ENCODE data around the gene MEX3D.

Gene MEX3D

GRCh38 chr19:1511318-1512317, 56.5 kb downstream of the MEX3D start:
- DNase-seq (ENCODE audit: extremely low read depth, low read depth): no peak
- no peak overlapping the region for H3K4me3 ChIP-seq (replicated peaks; ENCODE audit: low read depth, low read length)
- TF ChIP-seq CTCF (IDR thresholded peaks at IDR 0.05; ENCODE audit: low read depth, low read length, missing control alignments): no peak

GRCh38 chr19:1510807-1511206, 57.3 kb downstream of the MEX3D start:
- no peak overlapping the region for H3K4me3 ChIP-seq (replicated peaks; ENCODE audit: low read depth, low read length)
- TF ChIP-seq CTCF (IDR thresholded peaks at IDR 0.05; ENCODE audit: low read depth, low read length, missing control alignments): no peak
- DNase-seq (ENCODE audit: extremely low read depth, low read depth): no peak

DNA sequence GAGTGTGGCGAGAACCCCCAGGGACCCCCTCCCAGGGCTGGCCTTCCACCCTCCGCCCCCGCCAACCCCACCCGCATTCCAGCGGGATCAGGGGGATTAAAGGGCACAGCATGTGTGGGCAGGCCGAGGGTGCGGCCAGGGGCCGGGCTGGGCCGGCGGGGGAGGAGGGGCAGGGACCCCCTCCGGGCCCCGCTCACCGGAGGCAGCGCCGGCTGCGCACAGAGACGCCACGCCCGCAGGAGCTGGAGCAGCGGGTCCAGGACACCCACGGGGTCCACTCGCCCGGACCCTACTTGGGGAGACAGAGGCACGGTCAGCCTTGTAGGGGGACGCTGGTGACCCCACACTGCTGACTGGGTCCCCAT, 57.7 kb downstream of the MEX3D start:
- no peak overlapping the region for H3K4me3 ChIP-seq (replicated peaks; ENCODE audit: low read depth, low read length)
- DNase-seq (ENCODE audit: extremely low read depth, low read depth): no peak
- no peak for TF ChIP-seq CTCF (IDR thresholded peaks at IDR 0.05; ENCODE audit: low read depth, low read length, missing control alignments)

DNA sequence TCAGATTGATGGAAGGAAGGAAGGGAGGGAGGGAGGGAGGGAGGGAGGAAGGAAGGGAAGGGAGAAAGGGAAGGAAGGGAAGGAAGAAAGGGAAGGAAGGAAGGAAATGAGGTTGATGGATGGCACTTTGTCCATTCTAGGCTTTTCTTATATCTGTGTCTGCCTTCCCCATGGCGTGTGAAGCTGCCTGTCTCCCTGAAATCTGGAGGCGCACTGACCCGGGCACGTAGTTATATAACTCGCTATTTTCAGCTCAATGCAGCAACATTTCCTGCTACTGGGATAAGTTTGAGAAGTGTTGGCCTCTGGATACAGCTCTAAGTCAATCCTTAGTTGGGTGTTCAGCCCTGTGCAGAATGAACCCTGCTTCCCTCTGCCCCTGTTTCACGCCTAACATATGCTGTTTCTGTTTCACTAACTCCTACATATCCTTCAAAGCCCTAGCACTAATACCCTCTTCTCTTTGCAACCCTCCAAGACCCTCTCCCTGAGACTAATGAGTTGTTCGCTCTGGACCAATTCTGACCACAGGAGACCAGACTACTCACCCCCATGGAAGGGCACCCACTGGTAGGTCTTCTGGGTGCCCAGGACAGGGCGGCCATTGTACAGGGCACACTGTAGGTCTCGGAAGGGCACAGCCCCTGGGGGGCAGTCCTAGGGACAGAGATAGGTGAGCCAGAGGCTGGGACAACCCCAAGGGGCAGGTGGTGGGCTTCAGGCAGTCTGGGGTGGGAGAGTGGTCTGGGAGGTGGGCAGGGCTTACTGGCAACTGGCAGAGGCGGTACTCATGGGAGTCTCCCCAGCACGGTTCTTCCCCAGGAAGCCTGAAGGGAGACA, 58.3 kb downstream of the MEX3D start:
- no peak for DNase-seq (ENCODE audit: extremely low read depth, low read depth)
- H3K4me3 ChIP-seq (replicated peaks; ENCODE audit: low read depth, low read length): no peak overlapping the region
- no peak for TF ChIP-seq CTCF (IDR thresholded peaks at IDR 0.05; ENCODE audit: low read depth, low read length, missing control alignments)

DNA sequence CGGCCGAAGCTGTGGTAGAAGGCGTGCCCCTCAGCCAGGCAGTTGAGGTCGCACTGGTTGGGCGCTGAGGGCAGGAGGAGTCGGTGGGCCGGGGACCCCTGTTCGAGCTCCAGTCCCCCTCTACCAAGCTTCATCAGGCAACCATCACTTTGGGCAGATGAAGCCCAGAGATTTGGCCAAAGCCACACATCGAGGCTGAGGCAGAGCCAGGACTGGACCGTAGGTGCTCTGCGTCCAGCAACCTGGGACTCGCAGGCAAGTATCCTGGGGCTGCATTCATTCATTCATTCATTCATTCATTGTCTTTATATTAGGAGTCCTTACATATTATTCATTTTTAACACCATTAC, 59.6 kb downstream of the MEX3D start:
- DNase-seq (ENCODE audit: extremely low read depth, low read depth): no peak
- H3K4me3 ChIP-seq (replicated peaks; ENCODE audit: low read depth, low read length): 0 out of 2 replicates have a peak overlapping the region, but pooled peaks have one; percentile 7
- no peak for TF ChIP-seq CTCF (IDR thresholded peaks at IDR 0.05; ENCODE audit: low read depth, low read length, missing control alignments)

DNA sequence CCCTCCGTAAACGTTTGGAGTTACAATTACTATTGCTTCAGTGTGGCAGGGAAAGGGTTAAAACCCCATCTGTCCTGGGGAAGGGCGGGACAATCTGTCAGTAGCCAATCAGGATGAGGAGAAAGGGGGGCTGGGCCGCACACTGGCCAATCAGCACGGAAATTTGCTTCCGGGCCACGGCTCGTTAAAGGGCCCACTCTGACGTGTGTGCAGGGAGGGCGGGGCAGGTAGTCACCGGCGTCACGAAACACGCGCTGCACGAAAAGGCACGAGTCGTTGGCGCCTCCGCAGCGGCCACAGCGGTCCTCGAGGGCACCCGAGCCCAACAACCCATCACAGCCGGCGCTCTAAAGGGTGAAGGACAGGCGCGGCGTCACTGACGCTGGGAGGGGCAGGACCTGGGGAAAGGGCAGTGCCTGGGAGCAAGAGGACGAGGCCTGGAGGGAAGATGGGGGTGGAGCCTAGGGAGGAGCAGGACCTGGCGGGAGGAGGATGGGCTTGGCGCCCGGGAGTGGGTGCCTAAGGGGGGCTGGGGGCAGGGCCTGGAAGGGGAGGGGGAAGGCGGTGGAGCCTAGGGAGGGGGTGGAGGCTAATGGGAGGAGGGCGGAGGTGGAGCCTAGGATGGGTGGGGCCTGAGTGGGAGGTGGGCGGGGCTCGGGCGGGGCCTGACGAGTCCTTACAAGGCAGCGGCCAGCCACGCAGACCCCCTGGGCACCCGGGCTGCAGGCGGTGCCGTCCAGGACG, 60.2 kb downstream of the MEX3D start:
- no peak for TF ChIP-seq CTCF (IDR thresholded peaks at IDR 0.05; ENCODE audit: low read depth, low read length, missing control alignments)
- peak; percentile 82 for DNase-seq (ENCODE audit: extremely low read depth, low read depth)
- peak overlapping the region; percentile 33; the same call in 1 of the 2 replicates for H3K4me3 ChIP-seq (replicated peaks; ENCODE audit: low read depth, low read length)

All from HFF-Myc (cell line).